SH-SY5Y (cell line): Measurements from ENCODE around the gene GRIK3.

Experiments
- GATA2 ChIP-seq: IDR thresholded peaks from 2 replicates; pipeline ENCODE4 v1.6.1; 2011; ENCODE audit warnings: mild to moderate bottlenecking, low read depth, low read length
- GATA3 ChIP-seq: IDR thresholded peaks from 2 replicates; pipeline ENCODE4 v1.6.1; 2011; ENCODE audit warnings: low read depth, mild to moderate bottlenecking, low read length, moderate library complexity

DNA sequence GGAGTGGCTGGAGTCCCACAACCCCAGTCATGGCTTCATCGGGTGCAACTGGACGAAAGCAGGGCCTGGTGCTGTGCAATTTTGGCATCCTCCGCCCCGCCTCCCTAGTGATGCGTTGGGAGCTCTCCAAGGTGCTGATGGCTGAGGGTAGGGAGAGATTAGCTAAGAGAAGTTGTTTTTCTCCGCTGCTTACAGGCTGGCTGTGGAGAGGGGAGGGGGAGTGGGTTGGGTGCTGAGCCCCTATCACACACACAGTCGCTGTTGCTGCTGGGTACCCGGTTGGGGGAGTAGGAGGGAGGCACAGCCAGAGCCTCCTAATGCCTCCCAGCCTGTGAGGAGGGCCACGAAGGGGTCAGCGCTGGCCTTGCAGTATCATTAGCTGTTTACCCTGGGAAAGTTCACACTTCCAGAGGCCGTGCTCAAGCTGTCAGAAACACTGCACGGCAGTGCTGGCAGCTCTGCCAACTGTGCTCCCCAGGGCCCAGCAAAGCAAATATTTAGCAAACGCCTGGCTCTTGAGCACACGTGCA, 110.0 kb downstream of the GRIK3 start:
- no peak for TF ChIP-seq GATA2
- no peak for TF ChIP-seq GATA3
